Prostate gland (tissue), 2 donors: ENCODE results near the gene WNT3.

Source experiments
- POLR2A ChIP-seq: fragments of 450-650 bp; IDR thresholded peaks from one replicate; pipeline ENCODE4 v1.6.1; 2016; ENCODE audit warnings: antibody characterized with exemption, mild to moderate bottlenecking
- TF ChIP-seq, protein P1 (sequence below), 4 experiments: fragments of 200-600 bp in 2 of 4; fragments of 450-650 bp in 2 of 4; sonication (generic) in 2 of 4; IDR thresholded peaks; 1 replicate in 3 of 4; 2 replicates in 1 of 4; pipeline ENCODE4 v1.5.1; 2016 to 2019; ENCODE audit warnings: antibody characterized with exemption in 4 of 4, mild to moderate bottlenecking in 2 of 4, moderate library complexity in 2 of 4

DNA sequence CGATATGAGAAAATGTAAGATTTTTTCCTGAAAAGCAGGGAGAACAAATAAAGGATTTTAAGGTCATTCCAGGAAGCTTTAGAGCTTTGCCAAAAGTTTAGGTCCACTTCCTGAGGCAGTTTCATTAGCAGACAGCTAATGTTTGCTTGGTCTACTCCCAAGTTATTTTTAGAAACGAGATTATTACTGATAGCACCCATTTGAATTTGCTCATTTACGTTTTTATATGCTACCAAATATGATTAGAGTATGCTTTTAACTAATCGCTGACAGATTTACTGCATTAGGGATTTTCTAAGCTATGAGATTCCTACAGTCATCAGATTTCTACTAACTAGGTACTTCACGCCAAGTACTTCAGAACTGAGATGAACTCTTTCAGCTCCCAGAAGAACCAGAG is 98.1 kb downstream of the WNT3 start:
- TF ChIP-seq, protein P1, sequence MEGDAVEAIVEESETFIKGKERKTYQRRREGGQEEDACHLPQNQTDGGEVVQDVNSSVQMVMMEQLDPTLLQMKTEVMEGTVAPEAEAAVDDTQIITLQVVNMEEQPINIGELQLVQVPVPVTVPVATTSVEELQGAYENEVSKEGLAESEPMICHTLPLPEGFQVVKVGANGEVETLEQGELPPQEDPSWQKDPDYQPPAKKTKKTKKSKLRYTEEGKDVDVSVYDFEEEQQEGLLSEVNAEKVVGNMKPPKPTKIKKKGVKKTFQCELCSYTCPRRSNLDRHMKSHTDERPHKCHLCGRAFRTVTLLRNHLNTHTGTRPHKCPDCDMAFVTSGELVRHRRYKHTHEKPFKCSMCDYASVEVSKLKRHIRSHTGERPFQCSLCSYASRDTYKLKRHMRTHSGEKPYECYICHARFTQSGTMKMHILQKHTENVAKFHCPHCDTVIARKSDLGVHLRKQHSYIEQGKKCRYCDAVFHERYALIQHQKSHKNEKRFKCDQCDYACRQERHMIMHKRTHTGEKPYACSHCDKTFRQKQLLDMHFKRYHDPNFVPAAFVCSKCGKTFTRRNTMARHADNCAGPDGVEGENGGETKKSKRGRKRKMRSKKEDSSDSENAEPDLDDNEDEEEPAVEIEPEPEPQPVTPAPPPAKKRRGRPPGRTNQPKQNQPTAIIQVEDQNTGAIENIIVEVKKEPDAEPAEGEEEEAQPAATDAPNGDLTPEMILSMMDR (IDR thresholded peaks at IDR 0.05), result no peak
- TF ChIP-seq POLR2A, result no peak
